ENCODE data around the gene SLC16A12. TPM values are rescaled to one million over a fixed set of nuclear protein-coding genes. Genes with fewer than 3 reads are reported as not detected.

The SLC16A12 gene
- total RNA-seq, 1 experiment from 2014 or later, result 0.77 TPM

- no peak overlapping the region for H3K18ac ChIP-seq (ENCODE audit: insufficient read length, low read depth, low read length)
- H3K36me3 Mint-ChIP-seq (ENCODE audit: insufficient read depth in 1 of 3, low read depth in 3 of 3), result no peaks in the 10 kb centered on the region
- no peak overlapping the region for H3K9ac ChIP-seq (ENCODE audit: extremely low read depth, insufficient read length, low read length)
- H4K5ac ChIP-seq (ENCODE audit: insufficient read length, low read depth, low read length), result no peak overlapping the region
- no peak overlapping the region for H3K4ac ChIP-seq (ENCODE audit: low read depth, low read length)
- no peak overlapping the region for H2BK20ac ChIP-seq (ENCODE audit: low read depth, low read length, poor library complexity, severe bottlenecking)
- no peak overlapping the region for H2AFZ ChIP-seq (ENCODE audit: low read length)
- no peak overlapping the region for H3K4me2 ChIP-seq (ENCODE audit: insufficient read depth, insufficient read length, low read length)
- no peak overlapping the region for H3K23ac ChIP-seq (ENCODE audit: insufficient read length, low read depth, low read length)
- H3K56ac ChIP-seq (ENCODE audit: insufficient read length, low read depth, low read length), result no peak overlapping the region
- no peak overlapping the region for H3K27ac Mint-ChIP-seq
- DNase-seq, result no peak
- no peak overlapping the region for H3K27ac ChIP-seq (ENCODE audit: insufficient read length, low read depth, low read length)
- H3T11ph ChIP-seq (ENCODE audit: low read length), result no peak overlapping the region
- no peaks in the 10 kb centered on the region for H3K27me3 ChIP-seq (ENCODE audit: insufficient read depth, low read length)
- H2BK120ac ChIP-seq (ENCODE audit: low read depth, low read length, poor library complexity, severe bottlenecking), result no peak overlapping the region
- H3K9me3 Mint-ChIP-seq, result no peaks in the 10 kb centered on the region
- no peak overlapping the region for H3K14ac ChIP-seq (ENCODE audit: insufficient read depth, low read length)
- H3K4me3 Mint-ChIP-seq, result no peak overlapping the region
- no peaks in the 10 kb centered on the region for H3K27me3 Mint-ChIP-seq (ENCODE audit: low read depth)
- no peak overlapping the region for H2BK5ac ChIP-seq (ENCODE audit: insufficient read length, low read length)
- no peak overlapping the region for H2AK5ac ChIP-seq (ENCODE audit: insufficient read length, low read length)
- no CpG with 5 or more reads among the region's 1 CpG for WGBS (ENCODE audit: extremely low coverage, insufficient read length, low lambda C conversion rate)
- H3K79me1 ChIP-seq (ENCODE audit: insufficient read depth, low read depth, low read length, poor library complexity, severe bottlenecking), result no peaks in the 10 kb centered on the region
- H4K8ac ChIP-seq (replicated peaks; ENCODE audit: insufficient read length, low read depth, low read length), result no peak overlapping the region
- no peak overlapping the region for H2BK12ac ChIP-seq (ENCODE audit: insufficient read length, low read depth, low read length)
- H4K20me1 ChIP-seq (ENCODE audit: control insufficient read depth, insufficient read depth, insufficient read length), result no peaks in the 10 kb centered on the region
- no peaks in the 10 kb centered on the region for H3K23me2 ChIP-seq (ENCODE audit: insufficient read length, low read depth, low read length, poor library complexity, severe bottlenecking)
- no peaks in the 10 kb centered on the region; the same call in 1 of the 2 replicates for H3K4me1 ChIP-seq (ENCODE audit: insufficient read depth, low read length)
- peaks cover 15 to 19% of the 10 kb centered on the region in 2 experiments; a peak in 3 of 4 replicates for H3K4me1 Mint-ChIP-seq
- no peaks in the 10 kb centered on the region for H3K79me2 ChIP-seq (ENCODE audit: insufficient read depth, low read length)
- H3K9me3 ChIP-seq (ENCODE audit: control insufficient read depth, low read depth, low read length), result no peaks in the 10 kb centered on the region
- H2BK15ac ChIP-seq (ENCODE audit: low read depth, low read length), result no peak overlapping the region
- no peak overlapping the region for H4K91ac ChIP-seq (ENCODE audit: insufficient read length, low read depth, low read length)
- TF ChIP-seq, protein P1, sequence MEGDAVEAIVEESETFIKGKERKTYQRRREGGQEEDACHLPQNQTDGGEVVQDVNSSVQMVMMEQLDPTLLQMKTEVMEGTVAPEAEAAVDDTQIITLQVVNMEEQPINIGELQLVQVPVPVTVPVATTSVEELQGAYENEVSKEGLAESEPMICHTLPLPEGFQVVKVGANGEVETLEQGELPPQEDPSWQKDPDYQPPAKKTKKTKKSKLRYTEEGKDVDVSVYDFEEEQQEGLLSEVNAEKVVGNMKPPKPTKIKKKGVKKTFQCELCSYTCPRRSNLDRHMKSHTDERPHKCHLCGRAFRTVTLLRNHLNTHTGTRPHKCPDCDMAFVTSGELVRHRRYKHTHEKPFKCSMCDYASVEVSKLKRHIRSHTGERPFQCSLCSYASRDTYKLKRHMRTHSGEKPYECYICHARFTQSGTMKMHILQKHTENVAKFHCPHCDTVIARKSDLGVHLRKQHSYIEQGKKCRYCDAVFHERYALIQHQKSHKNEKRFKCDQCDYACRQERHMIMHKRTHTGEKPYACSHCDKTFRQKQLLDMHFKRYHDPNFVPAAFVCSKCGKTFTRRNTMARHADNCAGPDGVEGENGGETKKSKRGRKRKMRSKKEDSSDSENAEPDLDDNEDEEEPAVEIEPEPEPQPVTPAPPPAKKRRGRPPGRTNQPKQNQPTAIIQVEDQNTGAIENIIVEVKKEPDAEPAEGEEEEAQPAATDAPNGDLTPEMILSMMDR (conservative IDR thresholded peaks at IDR 0.05), result no peak
These were observed 152.6 kb downstream of the SLC16A12 start for GRCh38 chr10:89382757-89383156.

Other genes starting within 250 kb of the SLC16A12 start
- 0.09 TPM in 1 of 2 replicates, not detected in the other for gene IFIT2, start 233.5 kb downstream of the SLC16A12 start, total RNA-seq (2021)
- gene IFIT3, start 207.6 kb downstream of the SLC16A12 start, total RNA-seq (2021), result 0.55 and 0.64 TPM in 2 replicates
- not detected in 2 replicates for gene IFIT1B, start 157.5 kb downstream of the SLC16A12 start, total RNA-seq (2021)
- gene IFIT1, start 143.0 kb downstream of the SLC16A12 start, total RNA-seq (2021), result 1.2 and 1.9 TPM in 2 replicates
- gene IFIT5, start 121.0 kb downstream of the SLC16A12 start, total RNA-seq (2021), result 2.1 and 2.3 TPM in 2 replicates
- 33.2 and 35.7 TPM in 2 replicates for gene PANK1, start 109.6 kb upstream of the SLC16A12 start, total RNA-seq (2021)
- 59.1 and 59.7 TPM in 2 replicates for gene KIF20B, start 166.0 kb upstream of the SLC16A12 start, total RNA-seq (2021)

Data from H9 (cell line).